ENCODE results near the gene LARGE1. TPM values are rescaled to one million over a fixed set of nuclear protein-coding genes. Genes with fewer than 3 reads are reported as not detected.

LARGE1 gene
- total and polyA plus RNA-seq, 2 of the 13 experiments (the other 11 are each of a cell fraction or from before 2014, with no cell fraction given), result 8.4 to 11.0 TPM

DNA sequence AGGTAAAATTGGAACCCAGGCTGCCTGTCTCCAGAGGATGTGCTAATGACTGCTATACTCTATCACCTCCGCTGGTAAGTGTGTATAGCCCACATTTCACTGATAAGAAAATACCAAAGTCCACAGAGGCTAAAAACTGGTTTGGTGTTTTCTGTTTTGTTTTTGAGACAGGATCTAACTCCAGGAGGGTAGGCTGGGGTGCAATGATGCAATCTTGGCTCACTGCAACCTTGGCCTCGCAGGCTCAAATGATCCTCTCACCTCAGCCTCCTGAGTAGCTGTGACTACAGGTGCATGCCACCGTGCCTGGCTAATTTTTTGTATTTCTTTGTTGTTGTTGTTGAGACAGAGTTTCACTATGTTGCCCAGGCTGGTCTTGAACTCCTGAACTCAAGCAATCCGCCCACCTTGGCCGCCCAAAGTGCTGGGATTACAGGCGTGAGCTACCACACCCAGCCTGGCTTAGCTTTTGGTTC, 409.8 kb downstream of the LARGE1 start (continued):
- TF ChIP-seq CAMTA2 (CRISPR knock-in tag; IDR thresholded peaks at IDR 0.05; ENCODE audit: borderline replicate concordance) (no peak), HDAC1 (CRISPR knock-in tag; IDR thresholded peaks at IDR 0.05) (peak; percentile 91), ZNF605 (CRISPR knock-in tag; IDR thresholded peaks at IDR 0.05) (peak; percentile 75; the same call in 1 of the 2 replicates), ZNF678 (CRISPR knock-in tag; IDR thresholded peaks at IDR 0.05) (no peak), POLR2G (IDR thresholded peaks at IDR 0.05; ENCODE audit: low read depth, low read length) (no peak), ZSCAN29 (CRISPR knock-in tag; conservative IDR thresholded peaks at IDR 0.05) (0 out of 2 replicates have a peak, but pooled peaks have one; percentile 34), ZNF567 (CRISPR knock-in tag; IDR thresholded peaks at IDR 0.05; ENCODE audit: borderline replicate concordance) (no peak), ZNF335 (CRISPR knock-in tag; IDR thresholded peaks at IDR 0.05) (no peak)
- TF ChIP-seq, protein P1, sequence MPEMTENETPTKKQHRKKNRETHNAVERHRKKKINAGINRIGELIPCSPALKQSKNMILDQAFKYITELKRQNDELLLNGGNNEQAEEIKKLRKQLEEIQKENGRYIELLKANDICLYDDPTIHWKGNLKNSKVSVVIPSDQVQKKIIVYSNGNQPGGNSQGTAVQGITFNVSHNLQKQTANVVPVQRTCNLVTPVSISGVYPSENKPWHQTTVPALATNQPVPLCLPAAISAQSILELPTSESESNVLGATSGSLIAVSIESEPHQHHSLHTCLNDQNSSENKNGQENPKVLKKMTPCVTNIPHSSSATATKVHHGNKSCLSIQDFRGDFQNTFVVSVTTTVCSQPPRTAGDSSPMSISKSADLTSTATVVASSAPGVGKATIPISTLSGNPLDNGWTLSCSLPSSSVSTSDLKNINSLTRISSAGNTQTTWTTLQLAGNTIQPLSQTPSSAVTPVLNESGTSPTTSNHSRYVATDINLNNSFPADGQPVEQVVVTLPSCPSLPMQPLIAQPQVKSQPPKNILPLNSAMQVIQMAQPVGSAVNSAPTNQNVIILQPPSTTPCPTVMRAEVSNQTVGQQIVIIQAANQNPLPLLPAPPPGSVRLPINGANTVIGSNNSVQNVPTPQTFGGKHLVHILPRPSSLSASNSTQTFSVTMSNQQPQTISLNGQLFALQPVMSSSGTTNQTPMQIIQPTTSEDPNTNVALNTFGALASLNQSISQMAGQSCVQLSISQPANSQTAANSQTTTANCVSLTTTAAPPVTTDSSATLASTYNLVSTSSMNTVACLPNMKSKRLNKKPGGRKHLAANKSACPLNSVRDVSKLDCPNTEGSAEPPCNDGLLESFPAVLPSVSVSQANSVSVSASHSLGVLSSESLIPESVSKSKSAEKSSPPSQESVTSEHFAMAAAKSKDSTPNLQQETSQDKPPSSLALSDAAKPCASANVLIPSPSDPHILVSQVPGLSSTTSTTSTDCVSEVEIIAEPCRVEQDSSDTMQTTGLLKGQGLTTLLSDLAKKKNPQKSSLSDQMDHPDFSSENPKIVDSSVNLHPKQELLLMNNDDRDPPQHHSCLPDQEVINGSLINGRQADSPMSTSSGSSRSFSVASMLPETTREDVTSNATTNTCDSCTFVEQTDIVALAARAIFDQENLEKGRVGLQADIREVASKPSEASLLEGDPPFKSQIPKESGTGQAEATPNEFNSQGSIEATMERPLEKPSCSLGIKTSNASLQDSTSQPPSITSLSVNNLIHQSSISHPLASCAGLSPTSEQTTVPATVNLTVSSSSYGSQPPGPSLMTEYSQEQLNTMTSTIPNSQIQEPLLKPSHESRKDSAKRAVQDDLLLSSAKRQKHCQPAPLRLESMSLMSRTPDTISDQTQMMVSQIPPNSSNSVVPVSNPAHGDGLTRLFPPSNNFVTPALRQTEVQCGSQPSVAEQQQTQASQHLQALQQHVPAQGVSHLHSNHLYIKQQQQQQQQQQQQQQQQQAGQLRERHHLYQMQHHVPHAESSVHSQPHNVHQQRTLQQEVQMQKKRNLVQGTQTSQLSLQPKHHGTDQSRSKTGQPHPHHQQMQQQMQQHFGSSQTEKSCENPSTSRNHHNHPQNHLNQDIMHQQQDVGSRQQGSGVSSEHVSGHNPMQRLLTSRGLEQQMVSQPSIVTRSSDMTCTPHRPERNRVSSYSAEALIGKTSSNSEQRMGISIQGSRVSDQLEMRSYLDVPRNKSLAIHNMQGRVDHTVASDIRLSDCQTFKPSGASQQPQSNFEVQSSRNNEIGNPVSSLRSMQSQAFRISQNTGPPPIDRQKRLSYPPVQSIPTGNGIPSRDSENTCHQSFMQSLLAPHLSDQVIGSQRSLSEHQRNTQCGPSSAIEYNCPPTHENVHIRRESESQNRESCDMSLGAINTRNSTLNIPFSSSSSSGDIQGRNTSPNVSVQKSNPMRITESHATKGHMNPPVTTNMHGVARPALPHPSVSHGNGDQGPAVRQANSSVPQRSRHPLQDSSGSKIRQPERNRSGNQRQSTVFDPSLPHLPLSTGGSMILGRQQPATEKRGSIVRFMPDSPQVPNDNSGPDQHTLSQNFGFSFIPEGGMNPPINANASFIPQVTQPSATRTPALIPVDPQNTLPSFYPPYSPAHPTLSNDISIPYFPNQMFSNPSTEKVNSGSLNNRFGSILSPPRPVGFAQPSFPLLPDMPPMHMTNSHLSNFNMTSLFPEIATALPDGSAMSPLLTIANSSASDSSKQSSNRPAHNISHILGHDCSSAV (CRISPR knock-in tag; IDR thresholded peaks at IDR 0.05; ENCODE audit: borderline replicate concordance), result no peak
- TF ChIP-seq, protein P2, sequence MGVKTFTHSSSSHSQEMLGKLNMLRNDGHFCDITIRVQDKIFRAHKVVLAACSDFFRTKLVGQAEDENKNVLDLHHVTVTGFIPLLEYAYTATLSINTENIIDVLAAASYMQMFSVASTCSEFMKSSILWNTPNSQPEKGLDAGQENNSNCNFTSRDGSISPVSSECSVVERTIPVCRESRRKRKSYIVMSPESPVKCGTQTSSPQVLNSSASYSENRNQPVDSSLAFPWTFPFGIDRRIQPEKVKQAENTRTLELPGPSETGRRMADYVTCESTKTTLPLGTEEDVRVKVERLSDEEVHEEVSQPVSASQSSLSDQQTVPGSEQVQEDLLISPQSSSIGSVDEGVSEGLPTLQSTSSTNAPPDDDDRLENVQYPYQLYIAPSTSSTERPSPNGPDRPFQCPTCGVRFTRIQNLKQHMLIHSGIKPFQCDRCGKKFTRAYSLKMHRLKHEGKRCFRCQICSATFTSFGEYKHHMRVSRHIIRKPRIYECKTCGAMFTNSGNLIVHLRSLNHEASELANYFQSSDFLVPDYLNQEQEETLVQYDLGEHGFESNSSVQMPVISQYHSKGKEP (CRISPR knock-in tag; IDR thresholded peaks at IDR 0.05), result no peak
- TF ChIP-seq, protein P3, sequence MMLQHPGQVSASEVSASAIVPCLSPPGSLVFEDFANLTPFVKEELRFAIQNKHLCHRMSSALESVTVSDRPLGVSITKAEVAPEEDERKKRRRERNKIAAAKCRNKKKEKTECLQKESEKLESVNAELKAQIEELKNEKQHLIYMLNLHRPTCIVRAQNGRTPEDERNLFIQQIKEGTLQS (CRISPR knock-in tag; IDR thresholded peaks at IDR 0.05), result peak; percentile 95
- TF ChIP-seq, protein P4, sequence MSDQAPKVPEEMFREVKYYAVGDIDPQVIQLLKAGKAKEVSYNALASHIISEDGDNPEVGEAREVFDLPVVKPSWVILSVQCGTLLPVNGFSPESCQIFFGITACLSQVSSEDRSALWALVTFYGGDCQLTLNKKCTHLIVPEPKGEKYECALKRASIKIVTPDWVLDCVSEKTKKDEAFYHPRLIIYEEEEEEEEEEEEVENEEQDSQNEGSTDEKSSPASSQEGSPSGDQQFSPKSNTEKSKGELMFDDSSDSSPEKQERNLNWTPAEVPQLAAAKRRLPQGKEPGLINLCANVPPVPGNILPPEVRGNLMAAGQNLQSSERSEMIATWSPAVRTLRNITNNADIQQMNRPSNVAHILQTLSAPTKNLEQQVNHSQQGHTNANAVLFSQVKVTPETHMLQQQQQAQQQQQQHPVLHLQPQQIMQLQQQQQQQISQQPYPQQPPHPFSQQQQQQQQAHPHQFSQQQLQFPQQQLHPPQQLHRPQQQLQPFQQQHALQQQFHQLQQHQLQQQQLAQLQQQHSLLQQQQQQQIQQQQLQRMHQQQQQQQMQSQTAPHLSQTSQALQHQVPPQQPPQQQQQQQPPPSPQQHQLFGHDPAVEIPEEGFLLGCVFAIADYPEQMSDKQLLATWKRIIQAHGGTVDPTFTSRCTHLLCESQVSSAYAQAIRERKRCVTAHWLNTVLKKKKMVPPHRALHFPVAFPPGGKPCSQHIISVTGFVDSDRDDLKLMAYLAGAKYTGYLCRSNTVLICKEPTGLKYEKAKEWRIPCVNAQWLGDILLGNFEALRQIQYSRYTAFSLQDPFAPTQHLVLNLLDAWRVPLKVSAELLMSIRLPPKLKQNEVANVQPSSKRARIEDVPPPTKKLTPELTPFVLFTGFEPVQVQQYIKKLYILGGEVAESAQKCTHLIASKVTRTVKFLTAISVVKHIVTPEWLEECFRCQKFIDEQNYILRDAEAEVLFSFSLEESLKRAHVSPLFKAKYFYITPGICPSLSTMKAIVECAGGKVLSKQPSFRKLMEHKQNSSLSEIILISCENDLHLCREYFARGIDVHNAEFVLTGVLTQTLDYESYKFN (CRISPR knock-in tag; conservative IDR thresholded peaks at IDR 0.05), result peak; percentile 89
- TF ChIP-seq, protein P5, sequence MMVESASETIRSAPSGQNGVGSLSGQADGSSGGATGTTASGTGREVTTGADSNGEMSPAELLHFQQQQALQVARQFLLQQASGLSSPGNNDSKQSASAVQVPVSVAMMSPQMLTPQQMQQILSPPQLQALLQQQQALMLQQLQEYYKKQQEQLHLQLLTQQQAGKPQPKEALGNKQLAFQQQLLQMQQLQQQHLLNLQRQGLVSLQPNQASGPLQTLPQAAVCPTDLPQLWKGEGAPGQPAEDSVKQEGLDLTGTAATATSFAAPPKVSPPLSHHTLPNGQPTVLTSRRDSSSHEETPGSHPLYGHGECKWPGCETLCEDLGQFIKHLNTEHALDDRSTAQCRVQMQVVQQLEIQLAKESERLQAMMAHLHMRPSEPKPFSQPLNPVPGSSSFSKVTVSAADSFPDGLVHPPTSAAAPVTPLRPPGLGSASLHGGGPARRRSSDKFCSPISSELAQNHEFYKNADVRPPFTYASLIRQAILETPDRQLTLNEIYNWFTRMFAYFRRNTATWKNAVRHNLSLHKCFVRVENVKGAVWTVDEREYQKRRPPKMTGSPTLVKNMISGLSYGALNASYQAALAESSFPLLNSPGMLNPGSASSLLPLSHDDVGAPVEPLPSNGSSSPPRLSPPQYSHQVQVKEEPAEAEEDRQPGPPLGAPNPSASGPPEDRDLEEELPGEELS (CRISPR knock-in tag; IDR thresholded peaks at IDR 0.05), result peak; percentile 91
